Placental pericyte (primary cell): ENCODE measurements around the gene ZNF655. TPM values are rescaled to one million over a fixed set of nuclear protein-coding genes. Genes with fewer than 3 reads are reported as not detected.

Experiments
- total RNA-seq: library from RNA; depleted of rRNA; stranded (reverse); fragments of >200 nt; gene quantifications from 2 replicates; pipeline ENCODE4 v1.2.3, GENCODE V29; 2012

The ZNF655 gene, protein sequence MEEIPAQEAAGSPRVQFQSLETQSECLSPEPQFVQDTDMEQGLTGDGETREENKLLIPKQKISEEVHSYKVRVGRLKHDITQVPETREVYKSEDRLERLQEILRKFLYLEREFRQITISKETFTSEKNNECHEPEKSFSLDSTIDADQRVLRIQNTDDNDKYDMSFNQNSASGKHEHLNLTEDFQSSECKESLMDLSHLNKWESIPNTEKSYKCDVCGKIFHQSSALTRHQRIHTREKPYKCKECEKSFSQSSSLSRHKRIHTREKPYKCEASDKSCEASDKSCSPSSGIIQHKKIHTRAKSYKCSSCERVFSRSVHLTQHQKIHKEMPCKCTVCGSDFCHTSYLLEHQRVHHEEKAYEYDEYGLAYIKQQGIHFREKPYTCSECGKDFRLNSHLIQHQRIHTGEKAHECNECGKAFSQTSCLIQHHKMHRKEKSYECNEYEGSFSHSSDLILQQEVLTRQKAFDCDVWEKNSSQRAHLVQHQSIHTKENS
- total RNA-seq: 65.9 and 85.3 TPM in 2 replicates

DNA sequence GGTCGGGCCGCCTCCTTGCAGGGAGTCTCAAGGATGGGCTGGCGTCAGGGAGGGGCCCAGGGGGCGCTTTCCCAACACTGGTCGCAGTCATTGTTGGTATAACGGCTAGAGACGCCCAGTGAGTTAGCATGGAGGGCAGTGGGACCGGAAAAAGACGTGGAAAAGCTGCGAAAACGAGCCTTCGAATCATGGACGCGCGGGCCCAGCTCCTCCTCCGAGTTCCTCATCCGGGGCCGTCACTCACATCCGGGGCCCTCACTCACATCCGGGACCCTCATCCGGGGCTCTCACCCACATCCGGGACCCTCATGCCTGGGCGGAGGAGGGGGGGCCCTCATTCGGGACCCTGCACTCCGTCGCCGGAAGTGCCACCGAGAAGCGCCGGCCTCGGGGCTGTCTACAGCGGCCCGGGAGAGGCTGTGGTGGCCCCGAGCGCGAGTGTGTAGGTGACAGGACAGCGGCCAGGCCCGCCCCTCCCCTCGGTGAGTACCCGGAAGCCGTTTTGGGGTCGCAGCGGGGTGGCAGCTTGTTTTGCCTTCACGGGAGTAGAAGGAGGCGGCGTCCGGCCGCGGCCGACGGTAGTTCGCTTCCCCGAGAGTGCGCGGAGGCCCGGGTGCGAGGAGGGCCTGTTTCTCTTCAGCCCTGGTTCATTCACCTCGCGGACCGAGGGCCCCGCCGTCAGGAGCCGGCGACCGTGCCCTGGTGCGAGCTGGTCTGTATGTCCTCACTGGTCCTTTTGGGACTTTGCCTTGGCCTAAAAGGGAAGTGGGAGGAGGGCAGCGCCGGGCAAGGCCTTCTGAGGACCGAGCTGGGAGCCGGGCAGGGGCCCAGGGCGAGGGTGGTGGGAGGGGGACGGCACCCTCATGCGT is at the start of gene ZNF655:
Gene ZNF655 (plus strand): TSS at position 337 of the 869 bp plus-strand sequence. CDS start 1,918 bp downstream, outside the sequence.

GRCh38 chr7:99551767-99552463 is 6.5 kb upstream of the ZNF655 start, which contains the start of gene FAM200A:
FAM200A (minus strand) TSS chr7:99552114; CDS start chr7:99548407, 3,707 bp downstream.

GRCh38 chr7:99597762-99598501 is 39.5 kb downstream of the ZNF655 start, which contains the start of gene TMEM225B:
TMEM225B (plus strand) TSS chr7:99598267; CDS start chr7:99604389, 6,122 bp downstream.

GRCh38 chr7:99616359-99617191 is 58.1 kb downstream of the ZNF655 start, which contains the start of gene ZSCAN25:
ZSCAN25 (plus strand) TSS chr7:99616946; CDS start chr7:99619607, 2,661 bp downstream.

Other genes starting within 250 kb of the ZNF655 start
- gene ARPC1A, start 232.7 kb upstream of the ZNF655 start, total RNA-seq: 209 and 273 TPM in 2 replicates
- gene ARPC1B, start 183.9 kb upstream of the ZNF655 start, total RNA-seq: 399 and 536 TPM in 2 replicates
- gene PDAP1, start 150.0 kb upstream of the ZNF655 start, total RNA-seq: 42.1 and 74.0 TPM in 2 replicates
- 87.6 and 133 TPM in 2 replicates for gene BUD31, start 149.7 kb upstream of the ZNF655 start, total RNA-seq
- gene PTCD1, start 119.8 kb upstream of the ZNF655 start, total RNA-seq: 4.8 and 8.4 TPM in 2 replicates
- 33.4 and 39.6 TPM in 2 replicates for gene CPSF4, start 119.7 kb upstream of the ZNF655 start, total RNA-seq
- 99.8 and 214 TPM in 2 replicates for gene ATP5MF, start 92.5 kb upstream of the ZNF655 start, total RNA-seq
- gene ZNF789, start 85.8 kb upstream of the ZNF655 start, total RNA-seq: 4.4 and 9.7 TPM in 2 replicates
- gene ZNF394, start 58.4 kb upstream of the ZNF655 start, total RNA-seq: 28.2 and 31.9 TPM in 2 replicates
- gene ZKSCAN5, start 54.0 kb upstream of the ZNF655 start, total RNA-seq: 16.0 and 16.9 TPM in 2 replicates
- 3.9 and 5.7 TPM in 2 replicates for gene FAM200A, start 6.5 kb upstream of the ZNF655 start, total RNA-seq
- gene TMEM225B, start 39.6 kb downstream of the ZNF655 start, total RNA-seq: 0.44 TPM in 1 of 2 replicates, not detected in the other
- 8.3 and 15.9 TPM in 2 replicates for gene ZSCAN25, start 58.3 kb downstream of the ZNF655 start, total RNA-seq
- under 0.01 and 0.72 TPM in 2 replicates for gene CYP3A5, start 121.4 kb downstream of the ZNF655 start, total RNA-seq
- 0.44 TPM in 1 of 2 replicates, not detected in the other for gene CYP3A7, start 176.6 kb downstream of the ZNF655 start, total RNA-seq
- not detected in 2 replicates for gene CYP3A4, start 225.5 kb downstream of the ZNF655 start, total RNA-seq